B cell (primary cell): ENCODE data around the gene STAT2.

Experiments
- CTCF ChIP-seq: fragments of 200-600 bp; IDR thresholded peaks from one replicate; pipeline ENCODE4 v1.8.0; 2022; ENCODE audit warnings: antibody characterized with exemption, mild to moderate bottlenecking
- EZH2 ChIP-seq: IDR thresholded peaks from 2 replicates; pipeline ENCODE4 v1.6.1; 2012; ENCODE audit warnings: borderline replicate concordance, low read depth, mild to moderate bottlenecking, moderate library complexity, low read length; ENCODE audit not compliant: insufficient read depth, poor library complexity, severe bottlenecking

GRCh38 chr12:56339158-56339422 lies 20.8 kb downstream of the STAT2 start:
- TF ChIP-seq CTCF (no peak), EZH2 (no peak)
